Neutrophil (primary cell): ENCODE data around the gene RPTOR.

Experiments used
- H3K27ac ChIP-seq: fragments of 200-600 bp; sonication (generic); 2 replicates; pipeline ENCODE4 v1.5.1; 2016; ENCODE audit warnings: mild to moderate bottlenecking, moderate library complexity
- H3K27me3 ChIP-seq: fragments of 200-600 bp; sonication (generic); 2 replicates; pipeline ENCODE4 v1.6.0; 2016; ENCODE audit warnings: mild to moderate bottlenecking
- H3K36me3 ChIP-seq: fragments of 200-600 bp; sonication (generic); 2 replicates; pipeline ENCODE4 v1.5.1; 2017
- H3K4me1 ChIP-seq, 2 experiments: fragments of 200-600 bp in 1 of 2; sonication (generic) in 1 of 2; 1 replicate in 1 of 2; 2 replicates in 1 of 2; pipeline versions ENCODE4 v1.5.1 to v1.6.1; 2013 to 2016; ENCODE audit warnings: low read depth in 1 of 2, low read length in 1 of 2, mild to moderate bottlenecking in 1 of 2, moderate library complexity in 1 of 2; ENCODE audit not compliant: control insufficient read depth in 1 of 2, insufficient read depth in 1 of 2
- H3K4me3 ChIP-seq, 2 experiments: fragments of 200-600 bp in 1 of 2; sonication (generic) in 1 of 2; 1 replicate in 1 of 2; 2 replicates in 1 of 2; pipeline ENCODE4 v1.5.1; 2013 to 2016; ENCODE audit warnings: low read depth in 1 of 2, low read length in 1 of 2, mild to moderate bottlenecking in 1 of 2, moderate library complexity in 1 of 2
- H3K9me3 ChIP-seq: fragments of 200-600 bp; sonication (generic); 2 replicates; pipeline ENCODE4 v1.5.1; 2016
- TF ChIP-seq, protein P1 (sequence below): fragments of 200-600 bp; sonication (generic); IDR thresholded peaks from 2 replicates; pipeline ENCODE4 v1.5.1; 2016; ENCODE audit warnings: antibody characterized with exemption

The RPTOR gene

DNA sequence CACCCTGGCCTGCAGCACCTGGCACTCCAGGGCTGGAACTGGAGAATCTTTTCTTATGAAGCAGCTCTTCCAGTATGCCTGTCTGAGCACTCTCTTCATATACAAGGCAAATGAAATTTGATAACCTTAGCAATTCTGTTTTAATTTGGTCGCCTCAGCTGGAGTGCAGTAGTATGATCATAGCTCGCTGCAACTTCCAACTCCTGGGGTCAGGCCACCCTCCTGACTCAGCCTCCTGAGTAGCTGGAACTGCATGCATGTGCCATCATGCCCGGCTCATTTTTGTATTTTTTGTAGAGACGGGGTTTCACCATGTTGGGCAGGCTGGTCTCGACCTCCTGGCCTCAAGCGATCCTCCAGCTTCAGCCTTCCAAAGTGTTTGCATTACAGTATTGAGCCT is 306.2 kb downstream of the RPTOR start:
- Histone ChIP-seq H3K27me3 (no peaks in the 10 kb centered on the region), H3K4me1 (no peaks in the 10 kb centered on the region), H3K27ac (no peak overlapping the region), H3K4me3 (no peak overlapping the region), H3K36me3 (peaks cover 4% of the 10 kb centered on the region), H3K9me3 (no peaks in the 10 kb centered on the region)
- TF ChIP-seq, protein P1, sequence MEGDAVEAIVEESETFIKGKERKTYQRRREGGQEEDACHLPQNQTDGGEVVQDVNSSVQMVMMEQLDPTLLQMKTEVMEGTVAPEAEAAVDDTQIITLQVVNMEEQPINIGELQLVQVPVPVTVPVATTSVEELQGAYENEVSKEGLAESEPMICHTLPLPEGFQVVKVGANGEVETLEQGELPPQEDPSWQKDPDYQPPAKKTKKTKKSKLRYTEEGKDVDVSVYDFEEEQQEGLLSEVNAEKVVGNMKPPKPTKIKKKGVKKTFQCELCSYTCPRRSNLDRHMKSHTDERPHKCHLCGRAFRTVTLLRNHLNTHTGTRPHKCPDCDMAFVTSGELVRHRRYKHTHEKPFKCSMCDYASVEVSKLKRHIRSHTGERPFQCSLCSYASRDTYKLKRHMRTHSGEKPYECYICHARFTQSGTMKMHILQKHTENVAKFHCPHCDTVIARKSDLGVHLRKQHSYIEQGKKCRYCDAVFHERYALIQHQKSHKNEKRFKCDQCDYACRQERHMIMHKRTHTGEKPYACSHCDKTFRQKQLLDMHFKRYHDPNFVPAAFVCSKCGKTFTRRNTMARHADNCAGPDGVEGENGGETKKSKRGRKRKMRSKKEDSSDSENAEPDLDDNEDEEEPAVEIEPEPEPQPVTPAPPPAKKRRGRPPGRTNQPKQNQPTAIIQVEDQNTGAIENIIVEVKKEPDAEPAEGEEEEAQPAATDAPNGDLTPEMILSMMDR = no peak

DNA sequence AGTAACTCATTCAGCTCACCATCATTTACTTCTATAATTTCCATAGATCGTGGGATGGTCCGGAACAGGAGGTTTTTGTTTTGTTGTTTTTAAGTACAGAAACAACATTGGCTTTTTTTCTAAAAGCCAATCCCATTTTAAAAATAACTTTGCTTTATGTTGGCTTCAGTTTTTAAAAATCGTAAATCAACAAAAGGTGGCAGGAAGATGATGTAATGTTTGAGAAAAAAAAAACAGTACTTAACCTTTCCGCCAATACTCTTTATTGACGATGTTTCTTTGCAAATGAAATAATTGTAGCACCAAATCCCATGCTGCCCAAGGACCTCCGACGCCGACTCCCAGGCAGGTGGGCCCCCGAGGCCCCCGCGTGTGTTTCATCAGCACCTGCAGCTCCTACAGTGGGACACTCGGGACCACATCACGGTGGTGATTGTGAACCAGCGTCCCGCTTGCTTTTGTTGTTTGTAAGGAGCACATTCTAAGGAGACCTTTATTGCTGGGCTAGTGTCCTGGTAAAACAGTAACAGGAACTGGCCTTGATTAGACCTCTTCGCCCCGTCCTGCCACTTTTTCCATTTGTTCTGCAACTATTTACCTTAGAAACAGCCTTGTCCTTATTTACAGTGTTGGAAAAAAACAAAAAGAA is 306.8 kb downstream of the RPTOR start:
- H3K27ac ChIP-seq = no peak overlapping the region
- H3K36me3 ChIP-seq = peaks cover 4% of the 10 kb centered on the region
- peaks cover 3 to 5% of the 10 kb centered on the region in 2 experiments for H3K4me1 ChIP-seq
- no peaks in the 10 kb centered on the region for H3K27me3 ChIP-seq
- TF ChIP-seq, protein P1 = no peak
- no peaks in the 10 kb centered on the region for H3K9me3 ChIP-seq
- H3K4me3 ChIP-seq = no peak overlapping the region

DNA sequence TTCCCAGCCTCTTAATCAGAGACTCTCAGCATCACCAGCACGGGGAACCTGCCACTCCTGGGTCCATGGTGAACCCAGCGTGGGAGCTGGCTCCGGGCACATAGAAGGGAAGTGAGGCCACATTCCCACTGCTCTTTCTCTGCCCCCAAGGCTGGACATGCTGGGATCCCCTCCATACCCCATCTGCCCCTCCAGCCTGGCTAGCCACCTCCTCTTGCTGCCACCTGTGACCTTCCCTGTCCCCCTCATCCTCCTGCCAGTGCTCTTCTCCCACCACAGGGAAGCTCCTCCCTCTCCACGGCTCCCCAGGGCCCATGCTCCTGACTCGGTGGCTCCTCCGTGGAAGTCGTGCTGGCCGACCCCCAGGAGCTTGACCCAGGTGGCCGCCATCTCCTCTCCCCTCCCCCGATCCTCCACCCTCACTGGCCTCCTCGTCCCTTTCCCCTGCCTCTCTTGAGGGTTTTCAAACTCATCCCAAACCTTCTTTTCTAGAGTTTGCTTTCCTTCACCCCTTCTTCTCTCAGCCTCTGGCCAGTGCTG is 307.9 kb downstream of the RPTOR start:
- H3K27me3 ChIP-seq = no peaks in the 10 kb centered on the region
- H3K36me3 ChIP-seq = no peaks in the 10 kb centered on the region
- TF ChIP-seq, protein P1 = no peak
- H3K9me3 ChIP-seq = no peaks in the 10 kb centered on the region
- H3K4me1 ChIP-seq = peaks cover 9 to 11% of the 10 kb centered on the region in 2 experiments
- no peak overlapping the region for H3K4me3 ChIP-seq
- H3K27ac ChIP-seq = no peak overlapping the region

DNA sequence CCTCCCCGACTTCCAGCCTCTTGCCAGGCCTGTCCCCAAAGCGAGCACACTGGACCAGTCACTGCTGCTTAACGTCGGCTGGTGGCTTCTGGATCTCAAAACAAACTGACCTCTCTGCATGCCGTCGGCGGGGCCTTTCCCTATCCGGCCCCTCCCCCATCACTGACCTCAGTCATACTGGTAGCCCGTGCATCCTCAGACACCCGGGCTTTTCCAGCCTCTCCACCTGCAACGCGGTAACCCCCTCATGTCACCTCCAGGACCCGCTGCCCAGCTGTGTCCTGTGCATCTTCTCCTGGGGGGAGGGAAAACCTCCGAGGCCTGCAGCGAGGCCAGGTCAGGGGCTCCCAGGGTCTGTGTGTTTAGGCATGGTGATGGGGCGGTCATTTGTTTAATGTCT is 308.4 kb downstream of the RPTOR start:
- H3K27me3 ChIP-seq = no peaks in the 10 kb centered on the region
- TF ChIP-seq, protein P1 = no peak
- H3K27ac ChIP-seq = no peak overlapping the region
- H3K4me3 ChIP-seq = no peak overlapping the region
- peaks cover 9 to 11% of the 10 kb centered on the region in 2 experiments for H3K4me1 ChIP-seq
- H3K9me3 ChIP-seq = no peaks in the 10 kb centered on the region
- H3K36me3 ChIP-seq = no peaks in the 10 kb centered on the region

DNA sequence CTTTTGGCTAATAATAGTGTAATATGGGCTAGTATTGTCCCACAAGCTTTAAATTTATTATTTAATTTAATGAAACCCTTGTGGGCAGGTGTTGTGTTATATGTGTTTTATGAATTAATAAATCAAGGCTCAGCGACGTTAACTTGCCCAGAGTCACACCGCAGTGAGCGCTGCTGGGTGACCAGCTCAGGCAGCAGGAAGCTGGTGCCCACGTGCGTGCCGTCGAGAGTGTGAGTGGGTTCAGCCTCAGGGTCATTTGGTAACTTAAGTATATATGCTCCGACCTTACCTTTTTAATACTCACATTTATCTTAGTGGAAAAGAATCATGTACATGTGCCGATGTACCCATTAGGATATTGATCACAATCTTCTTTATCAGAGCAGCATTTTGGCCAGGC is 309.6 kb downstream of the RPTOR start:
- Histone ChIP-seq H3K4me1 (peaks cover 9 to 11% of the 10 kb centered on the region in 2 experiments), H3K36me3 (no peaks in the 10 kb centered on the region), H3K27ac (no peak overlapping the region), H3K4me3 (no peak overlapping the region), H3K9me3 (no peaks in the 10 kb centered on the region), H3K27me3 (no peaks in the 10 kb centered on the region)
- TF ChIP-seq, protein P1 = no peak
